Right lobe of liver (tissue), 6 donors: Measurements from ENCODE around the gene CDX1. TPM values are rescaled to one million over a fixed set of nuclear protein-coding genes. Genes with fewer than 3 reads are reported as not detected.

Source experiments
- ATAC-seq, 4 donors: fragments of 200-7000 bp; cut with Tn5 transposase; one replicate each; pipeline ENCODE4 v1.9.1; 2020; ENCODE audit warnings: mild to moderate bottlenecking in 4 of 4, moderate library complexity in 4 of 4
- DNase-seq, 3 donors: peaks; one replicate each; pipeline ENCODE4 v3.0.0-alpha.2; 2020
- H3K27ac ChIP-seq, 3 donors: fragments of 200-600 bp; one replicate each; pipeline ENCODE4 v1.8.0; 2022
- H3K27me3 ChIP-seq, 2 donors: fragments of 200-600 bp; one replicate each; pipeline ENCODE4 v1.8.0; 2022
- H3K36me3 ChIP-seq, 4 donors: fragments of 200-600 bp; sonication (generic) in 1 of 4; one replicate each; pipeline versions ENCODE4 v1.5.1 to v1.8.0; 2017 to 2022; ENCODE audit warnings: control low read depth in 1 of 4
- H3K4me1 ChIP-seq, 4 donors: fragments of 200-600 bp; sonication (generic) in 1 of 4; one replicate each; pipeline versions ENCODE4 v1.5.1 to v1.8.0; 2017 to 2022; ENCODE audit warnings: control low read depth in 1 of 4
- H3K4me3 ChIP-seq, 3 donors: fragments of 200-600 bp; one replicate each; pipeline ENCODE4 v1.8.0; 2022
- H3K9me3 ChIP-seq, 4 donors: fragments of 200-600 bp; sonication (generic) in 1 of 4; one replicate each; pipeline versions ENCODE4 v1.5.1 to v1.8.0; 2017 to 2022; ENCODE audit warnings: control low read depth in 1 of 4
- POLR2A ChIP-seq: fragments of 450-650 bp; IDR thresholded peaks from one replicate; pipeline ENCODE4 v1.6.1; 2017; ENCODE audit warnings: antibody characterized with exemption, mild to moderate bottlenecking
- WGBS: methylation state at CpG from one replicate; pipeline ENCODE4 v1.1.6; 2018; ENCODE audit warnings: low coverage, low lambda C conversion rate; ENCODE audit not compliant: insufficient coverage; ENCODE audit errors: missing lambda C conversion rate; 5-methylcytosine and 5-hydroxymethylcytosine counted together
- intact Hi-C, 2 donors: fragments of 100-400 bp; cut with DNase I; formaldehyde crosslinking; loops; one replicate each; pipeline versions ENCODE4 v1.11.2 to v1.14.1; 2022
- total RNA-seq, 6 experiments: library from RNA; depleted of rRNA in 2 of 6; stranded (reverse); fragments of >200 nt in 2 of 6; fragmentation: NEBNext Ultra II Directional in 3 of 6; extraction: Animal tissue kit (Norgen Biotek cat#: 25700) in 3 of 6; gene quantifications; one replicate each; pipeline versions ENCODE4 v1.1.0 to v1.2.4, GENCODE V29; 2016 to 2023
- TF ChIP-seq, protein P1 (sequence below), 4 donors: fragments of 200-600 bp in 3 of 4; fragments of 450-650 bp in 1 of 4; IDR thresholded peaks; one replicate each; pipeline versions ENCODE4 v1.5.1 to v1.8.0; 2016 to 2022; ENCODE audit warnings: antibody characterized with exemption in 4 of 4, mild to moderate bottlenecking in 2 of 4
- donor health status: DM: no; HTN: yes; CAD: no.
- donor health status: DM: no; HTN: no; CAD: no.
- donor health status: DM: no; HTN: no; CAD: no.
- donor health status: DM: no; HTN: yes; CAD: no.
- donor health status: DM: no; HTN: yes; CAD: no.

The CDX1 gene
- total RNA-seq, 6 experiments from 2014 or later: not detected

DNA sequence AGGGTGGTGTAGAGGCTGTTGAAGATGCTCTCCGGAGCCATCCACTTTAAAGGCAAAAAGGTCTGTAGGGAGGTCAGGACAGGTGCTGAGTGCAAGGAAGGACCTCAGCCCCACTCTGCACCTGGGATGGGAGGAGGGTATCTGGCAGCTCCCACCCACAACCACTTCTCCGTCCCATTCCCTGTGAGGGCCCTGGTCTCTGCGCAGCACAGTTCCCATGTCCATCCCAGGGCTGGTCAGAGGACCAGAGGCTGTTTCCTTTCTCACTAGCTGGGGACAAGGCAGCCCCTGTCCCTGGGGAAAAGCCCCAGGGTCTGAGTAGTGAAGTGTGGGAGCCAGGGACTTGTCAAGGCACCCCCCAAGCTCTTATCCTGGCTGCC lies 46.5 kb upstream of the CDX1 start:
- intact Hi-C loops: no loop called here
- ATAC-seq: no peak
- DNase-seq: peak in 1 of 3 donors; percentile 26
- Histone ChIP-seq H3K27ac (no peak overlapping the region), H3K9me3 (no peaks in the 10 kb centered on the region), H3K4me3 (no peak overlapping the region), H3K27me3 (no peaks in the 10 kb centered on the region), H3K4me1 (no peaks in the 10 kb centered on the region), H3K36me3 (no peaks in the 10 kb centered on the region)
- no CpG with 5 or more reads among the region's 3 CpGs for WGBS
- TF ChIP-seq, protein P1, sequence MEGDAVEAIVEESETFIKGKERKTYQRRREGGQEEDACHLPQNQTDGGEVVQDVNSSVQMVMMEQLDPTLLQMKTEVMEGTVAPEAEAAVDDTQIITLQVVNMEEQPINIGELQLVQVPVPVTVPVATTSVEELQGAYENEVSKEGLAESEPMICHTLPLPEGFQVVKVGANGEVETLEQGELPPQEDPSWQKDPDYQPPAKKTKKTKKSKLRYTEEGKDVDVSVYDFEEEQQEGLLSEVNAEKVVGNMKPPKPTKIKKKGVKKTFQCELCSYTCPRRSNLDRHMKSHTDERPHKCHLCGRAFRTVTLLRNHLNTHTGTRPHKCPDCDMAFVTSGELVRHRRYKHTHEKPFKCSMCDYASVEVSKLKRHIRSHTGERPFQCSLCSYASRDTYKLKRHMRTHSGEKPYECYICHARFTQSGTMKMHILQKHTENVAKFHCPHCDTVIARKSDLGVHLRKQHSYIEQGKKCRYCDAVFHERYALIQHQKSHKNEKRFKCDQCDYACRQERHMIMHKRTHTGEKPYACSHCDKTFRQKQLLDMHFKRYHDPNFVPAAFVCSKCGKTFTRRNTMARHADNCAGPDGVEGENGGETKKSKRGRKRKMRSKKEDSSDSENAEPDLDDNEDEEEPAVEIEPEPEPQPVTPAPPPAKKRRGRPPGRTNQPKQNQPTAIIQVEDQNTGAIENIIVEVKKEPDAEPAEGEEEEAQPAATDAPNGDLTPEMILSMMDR (IDR thresholded peaks at IDR 0.05): no peak
- TF ChIP-seq POLR2A: no peak

DNA sequence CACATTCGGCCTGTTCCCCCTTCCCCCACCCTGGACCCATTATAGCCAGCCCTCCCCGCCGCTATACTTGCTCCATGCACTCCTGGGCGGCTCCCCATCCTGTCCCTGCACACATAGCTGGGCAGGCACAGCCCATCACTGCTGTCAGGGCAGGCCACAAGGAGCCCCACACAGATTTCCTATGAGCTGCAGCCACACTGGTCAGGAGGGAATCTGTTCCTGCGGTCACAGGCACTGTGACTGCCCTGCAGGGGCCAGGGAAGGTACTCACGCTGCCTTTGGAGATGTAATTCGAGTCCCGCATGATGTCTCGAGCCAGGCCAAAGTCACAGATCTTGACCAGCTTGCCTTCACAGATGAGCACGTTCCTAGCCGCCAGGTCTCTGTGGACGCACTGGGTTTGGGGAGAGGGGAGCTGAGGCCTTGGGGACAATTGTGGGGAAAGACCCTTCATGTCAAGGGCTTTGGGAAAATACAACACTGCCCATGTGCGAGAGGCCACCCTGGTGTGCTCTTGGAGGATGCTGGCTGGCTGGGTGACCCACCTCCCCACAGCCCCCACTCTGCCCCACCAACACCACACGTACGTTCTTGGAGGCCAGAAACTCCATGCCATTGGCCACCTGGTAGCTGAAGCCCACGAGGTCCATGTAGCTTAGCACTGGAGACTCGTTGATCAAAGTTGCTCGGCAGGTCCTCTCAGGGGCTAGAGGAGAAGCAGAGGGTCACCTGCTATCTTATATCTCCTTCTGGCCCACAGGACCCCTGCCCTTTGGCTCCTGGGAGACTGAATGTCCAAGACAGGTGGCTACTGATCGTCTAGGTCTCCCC lies 45.7 kb upstream of the CDX1 start:
- peak in 1 of 3 donors; percentile 38 for DNase-seq
- Histone ChIP-seq H3K9me3 (no peaks in the 10 kb centered on the region), H3K36me3 (no peaks in the 10 kb centered on the region), H3K4me3 (no peak overlapping the region), H3K27me3 (no peaks in the 10 kb centered on the region), H3K27ac (no peak overlapping the region), H3K4me1 (no peaks in the 10 kb centered on the region)
- intact Hi-C loops: no loop called here
- no peak for TF ChIP-seq POLR2A
- TF ChIP-seq, protein P1 (IDR thresholded peaks at IDR 0.05): no peak
- ATAC-seq: no peak
- WGBS: 90% methylated on average over 9 of the region's 19 CpGs

DNA sequence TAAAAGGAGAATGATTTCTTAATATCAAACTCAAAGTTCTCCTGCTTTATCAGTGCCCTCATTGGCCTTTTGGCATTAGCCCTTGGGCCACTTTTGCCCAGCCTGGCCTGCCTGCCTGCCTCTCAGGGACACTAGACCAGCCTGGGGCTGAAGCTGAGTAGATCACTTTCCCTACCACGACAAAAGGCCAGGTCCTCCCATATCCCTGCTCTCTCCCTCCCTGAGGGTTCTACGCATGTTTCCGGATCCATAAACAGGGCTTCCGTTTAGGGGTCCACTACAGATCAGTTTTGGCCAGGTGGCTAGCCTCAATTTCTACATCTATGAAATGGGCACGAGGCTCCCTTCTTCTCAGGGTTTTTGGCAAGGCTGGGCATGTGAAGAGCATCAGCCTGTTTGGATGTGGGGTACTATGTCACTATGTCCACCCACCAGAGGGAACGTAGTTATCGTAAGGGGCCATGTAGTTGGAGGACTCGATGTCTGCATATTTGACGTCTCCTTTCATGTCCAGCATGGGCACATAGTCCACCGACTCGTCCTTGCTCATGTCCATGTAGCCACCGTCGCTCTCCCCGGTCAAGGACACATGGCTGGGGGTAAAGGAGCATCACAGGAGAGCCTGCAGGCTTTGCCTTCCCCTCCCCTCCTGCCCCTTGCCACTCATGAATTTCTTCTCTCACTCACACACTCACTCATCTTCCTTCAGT lies 45.0 kb upstream of the CDX1 start:
- intact Hi-C loops: no loop called here
- Histone ChIP-seq H3K36me3 (no peaks in the 10 kb centered on the region), H3K4me1 (no peaks in the 10 kb centered on the region), H3K4me3 (no peak overlapping the region), H3K27ac (no peak overlapping the region), H3K27me3 (no peaks in the 10 kb centered on the region), H3K9me3 (no peaks in the 10 kb centered on the region)
- ATAC-seq (peak in 1 of 4 donors; percentile 29), DNase-seq (peak in 2 of 3 donors; percentile 30 to 42)
- no CpG with 5 or more reads among the region's 14 CpGs for WGBS
- TF ChIP-seq POLR2A: no peak
- TF ChIP-seq, protein P1 (IDR thresholded peaks at IDR 0.05): no peak

DNA sequence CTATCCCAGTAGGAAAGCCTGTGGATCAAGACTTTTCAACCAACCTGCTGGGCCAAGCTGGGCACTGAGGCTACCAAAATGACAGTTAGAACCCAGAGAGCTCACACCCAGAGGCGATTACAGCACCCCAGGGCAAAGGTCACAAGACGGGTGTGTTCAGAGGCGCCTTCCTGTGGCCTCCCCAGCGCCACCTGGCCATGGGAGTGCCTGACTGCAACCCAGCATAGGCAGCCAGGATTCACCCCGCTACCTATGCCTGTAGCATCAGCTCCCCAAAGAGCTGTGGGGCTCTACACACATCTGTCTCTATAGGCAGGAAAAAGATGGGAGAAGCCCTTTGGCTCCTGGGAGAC lies 44.4 kb upstream of the CDX1 start:
- Histone ChIP-seq H3K9me3 (no peaks in the 10 kb centered on the region), H3K27me3 (no peaks in the 10 kb centered on the region), H3K27ac (no peak overlapping the region), H3K36me3 (no peaks in the 10 kb centered on the region), H3K4me1 (no peaks in the 10 kb centered on the region), H3K4me3 (no peak overlapping the region)
- TF ChIP-seq, protein P1 (IDR thresholded peaks at IDR 0.05): peak in 1 of 4 donors; percentile 19
- TF ChIP-seq POLR2A: no peak
- intact Hi-C loops: no loop called here
- WGBS: 0% methylated on average over 1 of the region's 5 CpGs
- ATAC-seq (peak; percentile 30 to 52 (median 39)), DNase-seq (peak in 1 of 3 donors; percentile 45)
